Kidney glomerular epithelial cell (primary cell): ENCODE results near the gene CHST1.

Source experiments
- DNase-seq: peaks from one replicate; lab custom pipeline; 2025; lab: John Stamatoyannopoulos, UW

Gene CHST1

DNA sequence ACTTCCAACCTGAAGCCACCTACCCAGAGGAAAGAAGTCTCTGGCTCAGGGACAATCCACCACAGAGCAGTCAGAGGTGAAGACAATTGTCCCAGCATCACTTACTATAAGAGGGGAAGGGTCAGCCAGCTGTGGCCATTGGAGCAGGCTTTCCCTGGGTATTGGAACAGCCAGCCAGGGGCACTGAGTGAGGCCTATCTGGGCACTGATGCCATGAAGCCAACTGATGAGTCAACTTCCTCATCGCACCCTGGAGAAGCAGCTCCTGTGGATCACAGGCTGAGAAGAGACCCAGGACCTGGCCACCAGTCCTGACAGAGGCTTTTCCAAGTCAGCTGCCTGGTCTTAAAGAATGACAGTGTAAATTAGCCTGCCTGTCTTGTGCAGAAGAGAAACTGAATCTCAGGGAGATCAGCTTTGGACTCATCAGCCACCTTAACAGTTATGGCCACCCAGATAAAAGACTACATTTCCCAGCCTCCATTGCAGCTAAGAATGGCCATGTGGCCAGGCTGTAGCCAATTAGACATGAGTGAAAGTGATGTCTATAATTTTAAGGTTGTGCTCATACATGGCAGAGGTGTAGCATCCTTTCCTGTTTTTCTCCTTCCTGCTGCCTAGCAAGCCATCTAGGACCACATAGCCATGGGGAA is 19.0 kb downstream of the CHST1 start:
- no peak for DNase-seq

DNA sequence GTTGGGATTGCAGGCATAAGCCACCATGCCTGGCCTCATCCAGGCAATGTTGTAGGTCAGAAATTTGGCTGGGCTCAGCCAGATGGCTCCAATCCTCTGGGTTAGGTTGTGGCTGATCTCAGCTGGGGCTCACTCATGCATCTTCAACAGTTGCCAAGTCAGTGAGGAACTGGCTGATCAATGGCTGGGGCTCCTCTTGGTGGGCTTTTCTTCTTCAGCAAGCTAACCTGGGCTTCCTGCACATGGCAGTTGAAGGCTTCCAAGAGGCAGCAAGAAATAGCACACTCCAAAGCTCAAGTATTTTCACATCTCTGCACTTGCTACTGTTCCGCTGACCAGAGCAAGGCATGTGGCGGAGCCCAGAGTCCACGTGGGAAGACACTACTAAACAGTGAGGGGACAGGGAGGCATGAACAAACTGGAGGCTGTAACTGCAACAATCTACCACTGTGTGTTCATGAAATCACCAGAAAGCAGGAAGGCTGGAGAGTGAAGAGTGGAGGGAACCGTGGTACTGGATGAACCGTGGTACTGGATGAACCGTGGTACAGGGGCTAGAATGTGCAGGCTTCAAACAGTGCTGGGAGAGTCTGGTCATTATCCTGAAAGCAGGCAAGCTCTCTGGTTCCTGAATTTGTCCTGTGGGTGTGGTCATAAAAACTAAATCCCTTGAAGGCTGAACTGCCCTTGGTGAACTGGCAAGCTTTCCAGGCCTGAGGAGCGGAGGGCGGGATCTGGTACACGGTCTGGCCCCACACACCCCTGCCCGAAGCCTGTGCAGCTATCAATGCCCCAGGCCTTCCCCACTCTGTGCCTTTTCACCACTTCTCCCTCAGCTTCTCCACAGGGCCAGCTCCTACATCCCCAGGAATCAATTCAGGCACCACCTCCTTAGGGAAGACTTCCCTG is 20.2 kb downstream of the CHST1 start:
- DNase-seq = no peak

DNA sequence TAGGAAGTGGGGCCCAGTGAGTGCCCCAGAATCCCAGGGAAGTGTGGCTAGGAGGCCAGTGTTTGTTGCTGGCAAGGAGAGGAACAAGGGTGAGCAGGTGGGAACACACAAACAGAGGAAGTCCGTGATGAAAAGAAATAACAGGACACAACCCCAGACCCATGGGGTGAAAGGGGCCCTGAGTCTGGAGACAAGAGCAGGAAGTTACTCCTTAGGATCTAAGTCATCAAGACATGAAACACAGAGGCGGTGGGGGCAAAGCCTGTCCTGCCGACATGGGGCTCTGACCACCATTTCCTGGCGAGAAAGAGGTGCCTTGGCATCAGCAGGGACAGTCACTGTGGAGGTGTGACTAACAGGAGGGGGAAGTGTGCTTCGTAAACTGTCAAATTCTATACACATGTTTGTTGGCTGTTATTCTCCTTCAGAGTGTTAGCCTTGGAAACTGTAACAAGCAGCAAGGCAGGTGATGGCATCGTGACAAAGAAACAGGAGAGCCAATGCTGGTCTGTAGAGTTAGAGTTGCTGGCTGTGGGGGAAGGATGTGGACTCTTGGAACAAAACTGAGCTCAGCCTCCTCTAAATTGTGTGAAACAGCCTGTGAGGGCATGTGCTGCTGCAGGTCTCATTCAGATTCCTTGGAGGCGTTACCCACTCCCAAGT is 21.7 kb downstream of the CHST1 start:
- no peak for DNase-seq

DNA sequence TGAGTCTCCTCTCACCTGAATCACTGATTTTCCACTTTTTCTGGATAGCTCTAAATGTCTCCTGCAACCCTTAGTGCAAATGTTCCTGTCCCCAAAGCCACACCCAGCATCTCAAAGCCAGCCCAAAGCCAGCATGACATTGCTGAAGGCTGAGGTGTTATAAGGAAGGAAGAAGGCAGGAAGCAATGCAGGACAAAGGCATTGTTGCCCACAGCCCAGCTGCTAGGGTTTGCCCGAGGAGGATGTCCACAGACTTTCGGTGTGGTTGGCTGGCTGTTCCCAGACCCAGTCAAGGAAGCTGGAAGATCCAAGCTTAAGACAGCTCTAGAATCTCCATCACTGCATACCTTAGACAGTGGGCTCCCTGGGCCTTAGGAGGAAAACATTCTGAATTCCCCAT is 23.5 kb downstream of the CHST1 start:
- DNase-seq = no peak

DNA sequence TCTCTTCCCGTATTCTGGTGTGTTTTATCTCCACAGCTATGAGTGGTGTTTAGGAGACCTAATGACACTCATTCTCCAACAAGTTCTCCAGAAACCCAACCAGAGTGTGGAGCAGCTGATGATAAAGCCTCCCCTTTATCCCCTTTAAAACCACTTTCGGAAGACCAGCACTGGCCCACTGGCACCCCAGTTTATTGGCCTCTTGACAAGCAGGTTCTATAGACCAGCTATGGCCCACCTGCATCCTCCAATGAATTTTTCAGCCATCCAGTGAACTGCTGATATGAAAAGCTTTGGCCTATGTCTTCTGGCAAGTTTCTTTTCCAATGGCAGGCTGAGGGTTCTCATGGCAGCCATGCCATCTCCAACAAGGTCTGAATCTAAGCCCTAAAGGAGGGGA is 27.4 kb downstream of the CHST1 start:
- no peak for DNase-seq

DNA sequence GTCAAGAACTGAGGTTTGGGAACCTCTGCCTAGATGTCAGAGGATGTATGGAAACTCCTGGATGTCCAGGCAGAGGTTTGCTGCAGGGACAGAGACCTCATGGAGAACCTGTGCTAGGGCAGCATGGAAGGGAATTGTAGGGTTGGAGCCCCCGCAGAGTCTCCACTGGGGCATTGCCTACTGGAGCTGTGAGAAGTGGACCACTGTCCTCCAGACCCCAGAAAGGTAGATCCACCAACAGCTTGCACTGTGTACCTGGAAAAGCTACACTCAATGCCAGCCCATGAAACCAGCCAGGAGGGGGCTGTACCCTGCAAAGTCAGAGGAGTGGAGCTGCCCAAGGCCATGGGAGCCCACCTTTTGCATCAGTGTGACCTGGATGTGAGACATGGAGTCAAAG is 29.5 kb downstream of the CHST1 start:
- DNase-seq = no peak

DNA sequence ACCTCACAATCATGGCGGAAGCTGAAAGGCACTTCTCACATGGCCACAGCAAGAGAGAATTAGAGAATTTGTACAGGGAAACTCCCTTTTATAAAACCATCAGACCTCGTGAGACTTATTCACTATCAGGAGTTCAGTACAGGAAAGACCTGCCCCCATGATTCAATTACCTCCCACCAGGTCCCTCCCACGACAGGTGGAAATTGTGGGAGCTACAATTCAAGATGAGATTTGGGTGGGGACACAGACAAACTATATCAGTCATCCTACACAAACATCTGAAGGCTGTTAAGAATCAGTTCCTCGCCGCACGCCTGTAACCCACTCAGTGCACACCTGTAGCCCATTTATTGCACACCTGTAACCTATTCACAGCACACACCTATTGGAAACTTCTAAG is 39.8 kb downstream of the CHST1 start:
- no peak for DNase-seq

DNA sequence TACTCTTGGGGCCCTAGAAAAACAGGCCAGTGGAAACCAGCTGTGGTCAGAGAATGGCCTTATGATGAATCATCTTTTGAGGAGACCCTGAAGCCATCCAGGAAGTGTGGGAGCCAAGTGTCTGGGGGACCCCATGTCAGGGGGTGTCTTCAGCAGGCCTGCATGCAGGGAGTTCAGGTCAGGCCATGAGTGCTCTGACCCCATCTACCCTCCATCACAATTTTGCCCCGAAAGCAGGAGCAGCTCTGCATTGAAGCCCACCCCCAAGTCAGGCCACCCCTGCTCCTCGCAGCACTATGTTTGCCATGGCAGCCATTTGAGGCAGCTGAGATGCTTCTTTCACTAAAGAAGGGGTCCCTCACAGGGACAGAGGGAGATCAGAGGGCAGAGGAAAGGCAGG is 41.3 kb downstream of the CHST1 start:
- no peak for DNase-seq

DNA sequence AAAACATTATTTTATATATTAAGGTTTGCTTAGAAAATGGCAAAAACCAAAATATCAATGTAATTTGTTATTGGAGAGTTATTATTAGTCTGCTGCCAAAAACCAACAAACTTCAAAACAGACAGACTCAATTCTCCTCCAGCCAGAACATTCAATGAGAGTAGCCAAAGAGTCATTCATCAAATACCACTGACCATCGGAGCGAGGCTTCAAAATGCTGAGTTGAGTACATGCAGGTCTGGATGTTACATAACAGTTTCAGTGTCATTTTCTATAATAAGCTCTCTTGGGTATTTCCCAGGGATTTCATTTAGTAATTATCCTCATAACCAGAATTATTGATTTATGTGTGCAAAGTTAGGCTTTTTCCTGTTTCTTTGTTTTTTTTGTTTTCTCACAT is 42.6 kb downstream of the CHST1 start:
- peak; percentile 14 for DNase-seq

DNA sequence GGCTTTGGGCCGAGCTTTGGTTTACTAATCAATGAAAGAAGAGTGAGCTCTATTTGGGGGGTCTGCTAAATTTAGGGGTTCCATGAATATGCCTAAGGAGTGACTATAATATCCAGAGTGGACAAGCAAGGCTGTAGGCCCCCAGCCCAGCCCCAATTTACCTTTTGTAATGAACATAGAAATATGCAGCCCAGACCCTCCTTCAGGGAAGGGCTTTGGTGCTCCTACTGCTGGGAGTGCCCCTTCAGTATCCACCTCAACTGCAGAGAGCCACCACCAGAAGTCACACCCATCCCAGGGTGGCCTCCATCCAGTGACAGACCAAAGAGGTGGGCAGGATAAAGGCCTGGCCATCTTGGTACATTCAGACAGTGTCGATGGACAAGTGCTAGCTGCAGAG is 43.1 kb downstream of the CHST1 start:
- no peak for DNase-seq

DNA sequence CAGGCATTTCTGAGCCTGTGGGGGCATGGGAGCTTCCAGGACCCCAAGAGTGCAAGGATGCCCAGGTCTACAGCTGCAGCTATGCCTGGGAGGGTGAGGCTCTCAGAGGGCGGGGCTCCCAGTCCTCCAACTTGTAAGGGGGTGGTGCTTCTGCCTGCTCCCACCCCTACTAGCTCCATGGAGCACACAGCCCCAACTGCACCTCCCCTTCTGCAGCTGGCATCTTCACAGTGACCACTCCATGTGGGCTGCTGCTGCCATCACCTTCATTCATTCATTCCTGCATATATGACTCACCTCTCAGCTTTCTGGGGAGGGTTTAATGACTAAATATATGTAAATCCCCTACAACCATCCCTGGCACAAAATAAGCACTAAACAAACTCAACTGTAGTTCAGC is 43.8 kb downstream of the CHST1 start:
- DNase-seq = no peak

DNA sequence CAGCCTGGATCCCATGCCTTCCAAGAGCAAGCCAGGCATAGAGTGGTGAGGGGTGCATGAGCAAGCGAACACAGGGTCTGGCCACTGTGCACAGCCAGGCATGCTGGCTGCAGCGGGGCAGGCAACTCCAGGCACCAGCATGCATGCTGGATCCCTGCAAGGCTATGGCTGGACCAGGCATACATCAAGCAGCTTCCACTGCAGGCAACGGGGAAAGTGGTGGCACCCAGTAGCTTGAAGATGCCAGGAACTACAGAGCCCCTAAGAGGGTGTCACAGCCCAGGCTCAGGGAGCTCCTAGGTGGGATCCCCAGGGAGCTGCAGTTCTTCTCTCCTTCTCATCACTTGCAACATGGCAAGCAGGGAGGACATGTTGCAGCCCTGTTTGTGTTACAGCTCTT is 45.2 kb downstream of the CHST1 start:
- no peak for DNase-seq

DNA sequence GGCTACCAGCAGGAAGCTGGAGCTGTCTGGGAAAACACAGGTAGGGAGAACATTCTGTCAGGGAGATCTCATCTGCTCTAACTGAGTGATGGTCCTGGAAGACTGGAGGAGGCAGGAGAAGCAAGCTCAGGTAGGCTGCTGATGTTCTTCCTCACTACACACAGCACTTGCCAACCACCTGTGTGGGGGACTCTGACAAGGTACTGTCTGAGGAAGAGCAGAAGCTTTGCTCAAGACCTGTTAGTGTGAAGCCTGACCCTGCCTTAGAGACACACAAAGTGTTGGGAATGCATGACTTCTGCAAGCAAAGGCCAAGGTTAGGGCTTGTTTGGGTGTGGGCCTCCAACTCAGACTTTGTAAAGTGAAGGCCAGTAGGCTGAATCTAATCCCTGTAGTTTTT is 46.5 kb downstream of the CHST1 start:
- no peak for DNase-seq

DNA sequence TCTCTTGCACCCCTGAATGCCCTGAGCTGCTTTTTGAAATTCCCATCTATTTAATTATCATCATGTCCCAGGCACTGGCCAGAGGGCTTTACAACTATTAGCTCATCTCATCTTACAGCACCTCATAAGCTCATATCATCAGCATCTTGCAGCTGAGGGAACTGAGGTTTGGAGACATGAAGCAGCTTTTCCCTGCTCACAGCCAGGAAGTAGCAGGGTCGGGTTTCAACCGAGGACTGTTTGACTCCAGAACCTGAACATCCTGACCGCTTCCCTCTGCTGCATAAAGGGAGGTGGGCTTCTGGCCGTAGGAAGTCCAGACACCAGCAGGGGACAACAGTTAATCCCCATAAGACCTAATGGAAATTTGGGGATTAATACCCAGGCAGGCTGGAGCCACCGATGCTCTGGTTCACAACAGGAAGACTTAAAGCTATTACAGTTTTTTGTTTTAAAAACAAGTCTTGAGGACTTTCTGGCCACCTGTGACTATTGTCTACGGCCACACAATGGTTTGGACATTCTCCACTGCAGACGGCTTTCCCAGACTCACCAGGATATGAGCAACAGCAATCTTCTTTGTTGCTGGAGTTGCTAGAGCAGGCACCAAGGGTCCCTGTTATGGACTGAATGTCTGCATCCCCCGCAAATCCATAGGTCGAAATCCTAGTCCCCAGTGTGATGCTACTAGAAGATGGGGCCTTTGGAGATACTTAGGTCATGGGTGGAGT is 47.4 kb downstream of the CHST1 start:
- DNase-seq = no peak

DNA sequence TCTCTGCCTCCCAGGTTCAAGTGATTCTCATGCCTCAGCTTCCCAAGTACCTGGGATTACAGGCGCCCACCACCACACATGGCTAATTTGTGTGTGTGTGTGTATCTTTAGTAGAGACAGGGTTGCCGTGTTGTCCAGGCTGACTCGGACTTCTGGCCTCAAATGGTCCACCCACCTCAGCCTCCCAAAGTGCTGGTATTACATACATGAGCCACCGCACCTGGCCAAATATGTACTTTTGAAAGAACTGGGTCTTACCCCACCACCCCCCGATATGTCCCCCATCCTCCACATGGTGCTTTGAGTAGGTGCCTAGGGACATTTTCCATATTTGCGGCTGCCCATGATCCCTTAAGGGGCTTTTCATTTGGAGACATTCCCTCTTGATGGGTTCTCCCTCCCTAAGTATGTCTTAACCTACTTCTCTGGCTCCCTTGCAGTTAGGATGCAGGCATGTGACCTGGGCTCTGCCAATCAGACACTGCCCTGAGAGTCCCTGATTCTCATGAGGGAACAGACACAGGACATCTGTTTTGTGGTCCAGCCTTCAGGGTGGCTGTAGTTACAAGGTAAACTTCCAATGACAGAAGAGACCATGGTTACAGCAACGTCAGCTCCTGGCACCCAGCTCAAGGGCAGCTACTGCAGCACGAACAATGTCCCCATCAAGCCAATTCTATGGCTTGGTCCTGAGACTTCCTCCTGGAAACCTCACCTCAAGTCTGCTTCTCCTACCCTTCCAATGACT is 48.4 kb downstream of the CHST1 start:
- no peak for DNase-seq

DNA sequence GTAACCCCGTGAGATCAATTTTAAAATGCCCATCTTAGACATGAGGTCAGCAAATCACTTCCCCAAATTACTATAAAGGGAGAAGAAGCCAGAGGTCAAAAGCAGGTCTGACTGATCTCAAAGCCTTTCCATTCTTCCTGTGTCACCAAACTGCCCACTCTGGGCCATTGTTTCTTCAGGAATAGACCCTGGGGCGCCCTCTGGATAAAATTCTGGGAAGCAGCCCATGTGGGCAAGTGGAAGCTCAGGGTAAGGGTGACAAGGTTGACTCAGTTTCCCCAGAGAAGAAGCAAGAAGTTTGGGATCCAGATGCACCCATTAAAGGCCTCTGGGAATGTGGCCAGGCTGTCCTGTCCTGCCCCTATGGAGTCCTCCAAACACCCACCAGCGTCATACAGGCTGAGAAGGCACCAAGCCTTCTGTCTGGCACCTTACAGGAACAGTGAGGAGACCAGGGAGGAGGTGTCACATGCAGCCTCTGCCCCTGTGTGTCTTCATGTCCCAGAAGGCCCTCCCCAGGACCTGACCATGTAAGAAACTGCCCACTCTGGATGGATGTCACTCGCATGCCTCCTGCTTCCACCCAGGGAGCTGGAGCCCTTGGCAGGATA is 50.1 kb downstream of the CHST1 start:
- DNase-seq = no peak

DNA sequence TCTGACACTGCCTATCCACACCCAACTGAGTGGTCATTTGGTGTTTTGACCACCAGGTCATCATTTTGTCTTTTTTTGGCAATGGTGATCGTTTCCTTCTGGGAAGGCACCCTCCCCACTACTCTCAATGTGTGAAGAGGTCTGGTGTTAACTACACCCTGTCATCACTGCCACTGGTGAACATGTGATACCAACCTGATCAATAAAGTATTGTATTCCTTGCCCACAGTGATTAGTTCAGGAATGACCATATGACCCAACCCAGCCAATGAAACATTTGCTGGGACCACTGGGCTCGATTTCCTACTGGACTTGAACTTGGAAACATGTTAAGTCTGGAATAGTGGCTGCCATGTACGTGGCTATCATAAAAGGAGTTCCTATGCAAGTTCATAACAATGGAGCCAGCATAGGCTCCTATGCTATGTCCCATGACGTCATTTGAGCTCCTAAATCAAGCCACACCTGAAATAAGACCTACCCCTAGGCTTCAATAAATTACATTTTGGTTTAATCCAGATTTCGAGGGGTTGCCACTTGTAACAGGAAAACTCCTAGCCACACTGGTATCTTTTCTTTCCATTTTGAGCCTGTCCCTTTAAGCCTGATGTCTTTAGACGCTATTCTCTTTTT is 51.1 kb downstream of the CHST1 start:
- no peak for DNase-seq

DNA sequence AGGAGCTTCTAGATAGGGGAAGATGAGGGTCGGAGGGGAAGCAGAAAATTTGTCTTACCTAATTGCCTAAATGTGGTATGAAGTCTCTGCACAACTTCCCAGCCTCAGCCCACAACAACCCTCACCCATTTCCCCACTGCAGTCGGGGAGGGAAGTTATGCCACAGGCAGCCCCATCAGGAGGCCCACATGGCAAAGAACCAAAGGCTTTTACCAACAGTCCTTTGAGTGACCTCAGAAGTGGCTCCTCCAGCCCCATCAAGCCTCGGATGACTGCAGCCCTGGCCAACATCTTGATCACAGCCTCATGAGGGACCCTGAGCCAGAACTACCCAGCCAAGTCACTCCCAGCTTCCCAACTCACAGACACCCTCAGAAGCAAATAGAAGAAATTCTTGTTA is 54.8 kb downstream of the CHST1 start:
- DNase-seq = no peak

DNA sequence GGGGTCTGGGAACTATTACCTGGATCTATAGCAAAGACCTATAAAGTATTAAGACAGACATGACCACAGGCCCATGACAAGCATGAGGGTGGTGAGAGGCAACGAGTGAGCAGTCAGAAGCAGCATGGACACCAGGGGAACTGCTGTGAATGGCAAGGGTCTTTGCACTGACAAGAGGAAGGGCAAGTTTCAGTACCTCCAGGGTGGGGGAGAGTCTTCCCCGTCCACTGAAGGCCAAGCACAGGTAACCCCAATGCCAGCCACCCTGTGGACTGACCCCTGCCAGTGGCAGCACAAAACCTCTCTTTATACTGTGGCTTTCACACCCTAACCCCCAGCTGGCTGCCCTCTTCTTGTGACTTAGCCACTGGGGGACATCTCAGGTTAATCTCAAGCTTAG is 55.5 kb downstream of the CHST1 start:
- no peak for DNase-seq

DNA sequence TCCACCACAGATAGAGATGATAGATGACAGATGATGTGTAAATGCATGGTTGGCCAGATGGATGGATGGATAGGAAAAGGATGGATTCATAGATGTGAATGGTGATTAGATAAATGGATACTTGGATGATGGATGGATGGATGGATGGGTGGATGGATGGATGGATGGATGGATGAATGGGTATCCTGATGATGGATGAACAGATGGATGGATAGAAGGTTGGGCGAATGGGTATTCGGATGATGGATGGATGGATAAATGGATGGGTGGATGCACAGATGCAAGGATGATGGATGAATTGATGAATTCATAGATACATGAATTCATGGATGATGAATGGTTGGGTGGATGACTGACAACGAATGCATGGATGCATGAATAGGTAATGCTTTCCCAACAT is 56.1 kb downstream of the CHST1 start:
- DNase-seq = no peak

DNA sequence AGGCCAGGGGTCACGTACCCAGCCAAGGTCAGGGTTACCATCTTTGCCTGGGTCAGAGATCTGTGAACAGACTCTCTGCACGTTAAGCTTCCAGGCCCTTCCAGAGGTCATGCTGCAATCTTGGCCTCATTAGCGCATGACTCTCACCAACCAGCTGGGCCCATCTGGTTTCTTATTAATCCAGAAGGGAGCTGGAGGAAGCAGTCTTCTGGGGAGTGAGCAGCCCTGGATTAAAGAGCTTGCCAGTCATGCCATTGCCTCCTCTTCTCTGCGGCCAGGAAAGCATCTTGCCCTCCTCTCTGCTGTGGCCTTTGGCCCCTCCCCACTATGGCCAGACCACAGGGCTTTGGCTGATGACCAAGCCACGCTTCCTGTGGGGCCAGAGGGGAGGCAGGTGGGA is 57.4 kb downstream of the CHST1 start:
- DNase-seq = peak; percentile 79
